CD4-positive, alpha-beta T cell treated with Interferon alpha-2 for 1 hour (primary cell): ENCODE measurements around the gene PRPF39.
A peak's percentile ranks its signal among the peaks of the same experiment; 100 is the strongest.
"Not testable (repeated sequence)": the region's sequence is repeated elsewhere in the genome, so short reads cannot be mapped to it uniquely, and the experiment has no call there.

ENCODE experiments used
- DNase-seq, 2 donors: peaks; one replicate each; pipeline ENCODE4 v3.0.0-alpha.2; 2020 to 2022

The PRPF39 gene, protein sequence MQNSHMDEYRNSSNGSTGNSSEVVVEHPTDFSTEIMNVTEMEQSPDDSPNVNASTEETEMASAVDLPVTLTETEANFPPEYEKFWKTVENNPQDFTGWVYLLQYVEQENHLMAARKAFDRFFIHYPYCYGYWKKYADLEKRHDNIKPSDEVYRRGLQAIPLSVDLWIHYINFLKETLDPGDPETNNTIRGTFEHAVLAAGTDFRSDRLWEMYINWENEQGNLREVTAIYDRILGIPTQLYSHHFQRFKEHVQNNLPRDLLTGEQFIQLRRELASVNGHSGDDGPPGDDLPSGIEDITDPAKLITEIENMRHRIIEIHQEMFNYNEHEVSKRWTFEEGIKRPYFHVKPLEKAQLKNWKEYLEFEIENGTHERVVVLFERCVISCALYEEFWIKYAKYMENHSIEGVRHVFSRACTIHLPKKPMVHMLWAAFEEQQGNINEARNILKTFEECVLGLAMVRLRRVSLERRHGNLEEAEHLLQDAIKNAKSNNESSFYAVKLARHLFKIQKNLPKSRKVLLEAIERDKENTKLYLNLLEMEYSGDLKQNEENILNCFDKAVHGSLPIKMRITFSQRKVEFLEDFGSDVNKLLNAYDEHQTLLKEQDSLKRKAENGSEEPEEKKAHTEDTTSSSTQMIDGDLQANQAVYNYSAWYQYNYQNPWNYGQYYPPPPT

GRCh38 chr14:45083976-45084722 lies at the start of gene PRPF39:
Gene PRPF39 (plus strand): TSS chr14:45084116. CDS start chr14:45095240, 11,124 bp downstream.
- DNase-seq: peak; percentile 95 to 97

DNA sequence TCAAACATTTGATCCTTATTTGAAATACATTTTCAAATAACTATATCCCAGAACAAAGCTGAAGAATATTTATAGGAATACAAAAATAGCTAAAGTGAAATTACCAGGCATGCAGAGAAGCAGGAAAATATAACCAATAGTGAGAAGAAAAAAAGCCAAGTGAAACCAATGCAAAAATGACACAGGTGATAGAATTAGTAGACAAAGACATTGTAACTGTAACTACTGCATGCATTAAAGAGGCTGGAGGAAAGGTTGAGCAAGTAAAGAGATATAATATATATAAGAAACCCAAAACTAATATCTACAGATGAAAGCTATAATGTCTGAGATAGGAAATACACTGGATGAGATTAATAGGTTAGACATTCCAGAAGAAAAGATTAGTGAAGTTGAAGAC lies 49.2 kb upstream of the PRPF39 start:
- no peak for DNase-seq

GRCh38 chr14:45038256-45038655 lies 45.7 kb upstream of the PRPF39 start:
- no peak for DNase-seq

DNA sequence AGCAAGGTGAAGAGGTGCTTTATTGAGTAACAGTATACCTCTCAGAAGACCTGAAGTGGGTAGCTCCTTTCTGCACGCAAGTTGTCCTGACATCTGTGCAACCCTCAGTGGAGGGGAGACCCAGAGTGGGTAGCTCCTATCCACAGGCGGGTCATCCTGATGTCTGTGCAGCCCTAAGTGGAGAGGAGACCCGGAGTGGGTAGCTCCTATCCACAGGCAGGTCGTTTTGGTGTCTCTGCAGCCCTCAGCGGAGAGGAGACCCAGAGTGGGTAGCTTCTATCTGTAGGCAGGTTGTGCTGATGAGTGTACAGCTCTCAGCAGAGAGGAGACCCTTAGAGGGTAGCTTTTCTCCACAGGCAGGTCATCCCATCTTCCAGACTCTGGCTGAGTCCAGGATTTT lies 45.1 kb upstream of the PRPF39 start:
- DNase-seq: no peak

DNA sequence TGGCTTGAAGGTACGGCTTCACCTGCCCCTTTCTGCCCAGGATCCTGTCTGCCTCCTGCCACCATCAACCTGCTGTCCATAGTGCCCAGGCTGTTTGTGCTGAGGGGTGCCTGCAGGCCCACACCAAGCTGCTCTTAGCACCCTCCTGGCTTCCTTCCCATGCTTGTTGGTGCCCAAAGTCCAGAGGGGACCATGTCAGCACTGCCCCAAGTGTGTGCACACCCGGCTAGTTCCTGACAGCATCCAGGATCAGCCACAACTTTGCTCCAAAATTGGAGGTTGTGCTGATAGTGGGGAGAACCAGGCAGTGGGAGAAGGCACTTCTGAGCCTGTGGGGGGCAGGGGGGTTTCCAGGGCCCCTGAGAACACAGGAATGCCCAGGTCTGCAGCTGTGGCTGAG lies 44.5 kb upstream of the PRPF39 start:
- no peak for DNase-seq

DNA sequence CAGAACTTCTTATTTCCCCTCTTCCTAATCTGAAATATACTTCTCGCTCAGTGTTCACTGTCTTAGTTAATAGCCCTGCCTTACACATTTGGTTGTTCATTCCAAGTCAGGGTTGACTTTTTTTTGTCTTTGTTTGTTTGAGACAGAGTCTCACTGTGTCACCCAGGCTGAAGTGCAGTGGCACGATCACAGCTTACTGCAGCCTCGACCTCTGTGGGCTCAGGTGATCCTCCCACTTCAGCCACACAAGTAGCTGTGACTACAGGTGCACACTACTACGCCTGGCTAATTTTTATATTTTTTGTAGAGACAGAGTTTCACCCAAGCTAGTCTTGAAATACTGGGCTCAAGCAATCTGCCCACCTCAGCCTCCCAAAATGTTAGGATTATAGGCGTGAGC lies 42.3 kb upstream of the PRPF39 start:
- no peak for DNase-seq

DNA sequence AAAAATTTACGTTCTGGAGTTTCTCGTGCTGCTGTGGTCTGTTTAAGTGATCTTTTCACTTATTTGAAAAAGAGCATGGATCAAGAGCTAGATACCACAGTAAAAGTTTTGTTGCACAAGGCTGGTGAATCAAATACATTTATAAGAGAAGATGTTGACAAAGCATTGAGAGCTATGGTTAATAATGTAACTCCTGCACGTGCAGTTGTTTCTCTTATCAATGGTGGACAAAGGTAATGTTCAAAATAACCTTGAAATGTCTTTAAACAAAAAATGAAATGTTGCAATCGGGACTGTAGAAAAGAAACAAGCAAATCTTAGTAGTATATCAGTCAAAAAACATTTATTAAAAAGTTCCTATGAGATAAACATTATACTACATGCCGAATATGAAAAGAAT lies 39.3 kb upstream of the PRPF39 start:
- DNase-seq: no peak

- no peak for DNase-seq
Observed at GRCh38 chr14:45048385-45048784, 35.5 kb upstream of the PRPF39 start.

GRCh38 chr14:45051180-45051579 lies 32.7 kb upstream of the PRPF39 start:
- no peak for DNase-seq

- no peak for DNase-seq
Observed at GRCh38 chr14:45051896-45052295, 32.0 kb upstream of the PRPF39 start.

GRCh38 chr14:45057349-45057748 lies 26.6 kb upstream of the PRPF39 start:
- no peak for DNase-seq

DNA sequence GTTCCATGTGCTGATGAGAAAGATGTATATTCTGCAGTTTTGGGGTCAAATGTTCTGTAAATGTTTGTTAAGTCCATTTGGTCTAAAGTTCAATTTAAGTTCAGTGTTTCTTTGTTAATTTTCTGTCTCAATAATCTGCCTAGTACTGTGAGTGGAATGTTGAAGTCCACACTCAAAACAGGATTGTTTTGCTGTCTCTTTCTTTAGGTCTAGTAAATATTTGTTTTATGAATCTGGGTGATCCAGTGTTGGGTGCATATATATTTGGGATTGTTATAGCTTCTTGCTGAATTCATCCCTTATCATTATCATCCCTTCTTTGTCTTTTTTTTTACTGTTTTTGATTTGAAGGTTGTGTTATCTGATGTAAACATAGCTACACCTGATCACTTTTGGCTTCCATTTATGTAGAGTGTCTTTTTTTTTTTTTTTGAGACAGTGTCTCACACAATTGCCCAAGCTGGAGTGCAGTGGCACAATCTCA lies 26.0 kb upstream of the PRPF39 start:
- DNase-seq: no peak

GRCh38 chr14:45060551-45060950 lies 23.4 kb upstream of the PRPF39 start:
- no peak for DNase-seq

DNA sequence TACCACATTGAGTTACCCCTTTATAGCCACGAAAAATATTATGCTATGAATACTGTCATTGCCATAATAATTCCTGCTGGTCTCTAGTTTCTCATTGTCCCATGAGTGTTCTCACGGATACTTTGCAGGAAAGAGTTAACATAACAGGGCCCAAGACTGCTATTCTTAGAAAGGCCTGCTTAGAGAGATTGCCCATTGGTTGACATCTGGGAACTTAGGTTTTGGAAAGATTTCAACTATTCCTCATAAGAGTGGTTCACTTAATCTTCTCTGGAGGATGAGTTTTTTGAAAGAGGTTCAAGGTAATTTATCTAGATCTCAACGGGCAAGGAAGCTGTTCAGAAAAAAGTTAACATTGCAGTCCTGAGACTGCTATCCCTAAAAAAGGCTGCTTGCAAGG lies 18.4 kb upstream of the PRPF39 start:
- DNase-seq: no peak

DNA sequence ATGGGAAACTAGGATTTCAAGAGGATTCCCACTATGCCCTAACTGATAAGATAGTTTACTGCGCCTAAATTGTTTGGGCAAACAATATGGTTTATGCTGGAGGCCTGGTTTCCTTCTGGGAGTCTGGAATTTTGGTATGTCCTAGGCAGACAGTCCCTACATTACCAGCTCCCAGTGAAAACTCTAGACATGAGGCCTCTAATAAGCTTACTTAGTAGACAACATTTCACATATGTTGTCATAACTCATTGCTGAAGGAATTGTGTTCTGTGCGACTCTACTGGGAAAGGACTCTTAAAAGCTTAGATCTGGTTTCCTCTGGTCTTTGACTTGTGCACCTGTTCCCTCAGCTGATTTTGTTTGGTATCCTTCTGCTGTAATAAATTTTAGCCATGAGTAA lies 18.0 kb upstream of the PRPF39 start:
- DNase-seq: no peak

- no peak for DNase-seq
Observed at GRCh38 chr14:45066667-45067066, 17.2 kb upstream of the PRPF39 start.

DNA sequence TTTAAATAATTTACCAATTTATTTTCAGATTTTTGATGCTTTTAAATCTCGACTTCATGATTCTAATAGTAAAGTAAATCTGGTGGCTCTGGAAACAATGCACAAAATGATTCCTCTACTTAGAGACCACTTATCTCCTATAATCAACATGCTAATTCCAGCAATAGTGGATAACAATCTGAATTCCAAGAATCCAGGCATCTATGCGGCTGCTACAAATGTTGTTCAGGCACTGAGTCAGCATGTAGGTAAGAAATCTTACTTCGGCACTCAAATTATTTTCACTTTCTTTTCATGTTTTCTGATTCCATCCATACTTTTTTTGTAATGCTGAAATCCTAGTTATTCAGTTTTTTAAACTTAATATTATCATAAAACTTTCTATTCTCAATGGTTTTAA lies 15.5 kb upstream of the PRPF39 start:
- no peak for DNase-seq

DNA sequence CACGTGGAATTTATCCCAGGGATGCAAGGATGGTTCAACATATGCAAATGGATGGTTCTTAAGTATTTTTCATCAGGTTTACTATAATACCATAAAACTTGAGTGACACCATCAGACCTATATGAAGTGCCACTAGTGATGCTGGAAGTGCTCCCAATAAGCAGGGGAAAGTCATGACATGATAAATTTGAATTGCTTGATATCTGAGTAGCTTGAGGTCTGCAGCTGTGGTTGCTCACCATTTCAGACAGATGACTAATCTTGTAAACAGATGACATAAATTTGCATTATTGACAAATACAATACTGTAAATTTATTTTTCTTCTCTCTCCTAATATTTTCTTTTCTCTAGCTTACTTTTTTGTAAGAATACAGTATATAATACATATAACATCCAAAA lies 13.7 kb upstream of the PRPF39 start:
- no peak for DNase-seq

DNA sequence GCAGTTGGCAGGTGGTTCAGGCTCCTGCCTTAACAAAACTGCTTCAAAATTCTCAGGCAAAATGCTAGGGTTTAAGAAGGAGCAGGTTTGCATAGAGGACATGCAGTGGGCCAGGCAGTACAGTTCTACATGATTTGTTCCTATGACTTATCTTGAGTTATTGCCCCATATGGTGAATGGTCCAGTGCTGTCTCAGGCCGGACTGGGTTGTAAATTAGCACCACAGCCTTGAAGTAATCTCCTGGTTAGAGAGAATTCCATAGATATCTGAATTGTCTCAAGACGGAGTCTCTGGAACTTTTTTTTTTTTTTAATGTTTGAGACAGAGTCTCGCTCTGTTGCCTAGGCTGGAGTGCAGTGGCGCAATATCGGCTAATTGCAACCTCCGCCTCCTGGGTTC lies 11.8 kb upstream of the PRPF39 start:
- DNase-seq: no peak

GRCh38 chr14:45073231-45073879 lies 10.6 kb upstream of the PRPF39 start:
- DNase-seq: no peak

DNA sequence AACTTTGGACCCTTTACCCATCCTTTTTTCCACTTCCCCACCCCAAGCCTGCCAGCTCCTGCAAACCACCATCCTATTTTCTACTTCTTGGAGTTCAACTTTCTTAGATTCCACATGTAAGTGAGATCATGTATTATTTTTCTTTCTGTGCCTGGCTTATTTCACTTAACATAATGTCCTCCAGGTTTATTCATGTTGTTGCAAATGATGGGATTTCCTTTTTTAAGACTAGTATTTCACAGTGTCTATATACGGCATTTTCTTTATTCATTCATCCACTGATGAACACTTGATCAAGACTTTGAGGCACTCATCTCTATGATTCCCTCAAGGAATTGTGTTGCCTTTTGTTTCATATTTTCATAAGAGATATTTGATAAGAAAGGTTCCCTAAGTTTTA lies 5.6 kb upstream of the PRPF39 start:
- no peak for DNase-seq

DNA sequence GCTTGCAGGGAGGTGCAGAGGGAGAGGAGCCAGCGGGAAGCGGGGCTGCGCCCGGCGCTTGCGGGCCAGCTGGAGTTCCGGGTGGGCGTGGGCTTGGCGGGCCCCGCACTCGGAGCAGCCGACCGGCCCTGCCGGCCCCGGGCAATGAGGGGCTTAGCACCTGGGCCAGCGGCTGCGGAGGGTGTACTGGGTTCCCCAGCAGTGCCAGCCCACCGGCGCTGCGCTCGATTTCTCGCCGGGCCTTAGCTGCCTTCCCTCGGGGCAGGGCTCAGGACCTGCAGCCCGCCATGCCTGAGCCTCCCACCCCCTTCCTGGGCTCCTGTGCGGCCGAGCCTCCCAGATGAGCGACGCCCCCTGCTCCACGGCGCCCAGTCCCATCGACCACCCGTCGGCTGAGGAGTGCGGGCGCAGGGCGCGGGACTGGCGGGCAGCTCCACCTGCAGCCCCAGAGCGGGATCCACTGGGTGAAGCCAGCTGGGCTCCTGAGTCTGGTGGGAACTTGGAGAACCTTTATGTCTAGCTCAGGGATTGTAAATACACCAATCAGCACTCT lies 3.4 kb upstream of the PRPF39 start:
- DNase-seq: not testable (repeated sequence)

- not testable (repeated sequence) for DNase-seq
Observed at GRCh38 chr14:45081096-45081495, 2.8 kb upstream of the PRPF39 start.
